MM.1S (cell line): ENCODE measurements around the gene ABCB4.

Source experiments
- EZH2 ChIP-seq: fragments of 300-600 bp; sonication (generic); optimal IDR thresholded peaks from 2 replicates; pipeline ENCODE3; 2017; ENCODE audit warnings: low read depth, mild to moderate bottlenecking, antibody characterized with exemption, low read length, mixed read lengths
- TF ChIP-seq, protein P1 (sequence below): fragments of 300-600 bp; sonication (generic); IDR thresholded peaks from 2 replicates; pipeline ENCODE4 v1.5.1; 2016; ENCODE audit warnings: antibody characterized with exemption, low read length, mixed read lengths

DNA sequence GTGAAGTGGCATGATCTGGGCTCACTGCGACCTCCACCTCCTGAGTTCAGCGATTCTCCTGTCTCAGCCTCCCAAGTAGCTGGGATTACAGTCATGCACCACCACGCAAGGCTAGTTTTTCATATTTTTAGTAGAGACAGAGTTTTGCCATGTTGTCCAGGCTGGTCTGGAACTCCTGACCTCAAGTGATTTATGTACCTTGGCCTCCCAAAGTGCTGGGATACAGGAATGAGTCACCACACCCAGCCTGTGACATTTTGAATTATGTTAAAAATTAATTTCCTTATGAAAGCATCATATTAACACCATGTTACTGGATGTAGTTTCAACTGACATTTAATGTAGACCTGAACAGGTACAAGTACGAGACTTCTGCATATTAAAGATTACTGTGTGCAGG is 24.3 kb downstream of the ABCB4 start:
- TF ChIP-seq, protein P1, sequence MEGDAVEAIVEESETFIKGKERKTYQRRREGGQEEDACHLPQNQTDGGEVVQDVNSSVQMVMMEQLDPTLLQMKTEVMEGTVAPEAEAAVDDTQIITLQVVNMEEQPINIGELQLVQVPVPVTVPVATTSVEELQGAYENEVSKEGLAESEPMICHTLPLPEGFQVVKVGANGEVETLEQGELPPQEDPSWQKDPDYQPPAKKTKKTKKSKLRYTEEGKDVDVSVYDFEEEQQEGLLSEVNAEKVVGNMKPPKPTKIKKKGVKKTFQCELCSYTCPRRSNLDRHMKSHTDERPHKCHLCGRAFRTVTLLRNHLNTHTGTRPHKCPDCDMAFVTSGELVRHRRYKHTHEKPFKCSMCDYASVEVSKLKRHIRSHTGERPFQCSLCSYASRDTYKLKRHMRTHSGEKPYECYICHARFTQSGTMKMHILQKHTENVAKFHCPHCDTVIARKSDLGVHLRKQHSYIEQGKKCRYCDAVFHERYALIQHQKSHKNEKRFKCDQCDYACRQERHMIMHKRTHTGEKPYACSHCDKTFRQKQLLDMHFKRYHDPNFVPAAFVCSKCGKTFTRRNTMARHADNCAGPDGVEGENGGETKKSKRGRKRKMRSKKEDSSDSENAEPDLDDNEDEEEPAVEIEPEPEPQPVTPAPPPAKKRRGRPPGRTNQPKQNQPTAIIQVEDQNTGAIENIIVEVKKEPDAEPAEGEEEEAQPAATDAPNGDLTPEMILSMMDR: no peak
- no peak for TF ChIP-seq EZH2
